IMR-90 (cell line): ENCODE measurements around the gene PPP1CA.

Experiments
- BHLHE40 ChIP-seq: fragments of 150-350 bp; IDR thresholded peaks from 2 replicates; pipeline ENCODE4 v1.6.1; 2016; ENCODE audit warnings: mild to moderate bottlenecking, low read depth, low read length
- CTCF ChIP-seq: conservative IDR thresholded peaks from 2 replicates; pipeline ENCODE4 v1.5.1; 2012; ENCODE audit warnings: mild to moderate bottlenecking, low read depth, low read length, improper control_type of control experiment
- ELK1 ChIP-seq: fragments of 150-350 bp; IDR thresholded peaks from 2 replicates; pipeline ENCODE4 v1.6.1; 2016; ENCODE audit warnings: low read depth, mild to moderate bottlenecking, low read length, moderate library complexity, borderline replicate concordance
- NFE2L2 ChIP-seq: fragments of 150-350 bp; IDR thresholded peaks from 2 replicates; pipeline ENCODE4 v1.6.1; 2016; ENCODE audit warnings: low read depth, mild to moderate bottlenecking, low read length
- POLR2A ChIP-seq: IDR thresholded peaks from 2 replicates; pipeline ENCODE4 v1.6.1; 2012; ENCODE audit warnings: mild to moderate bottlenecking, low read depth, low read length
- RAD21 ChIP-seq: IDR thresholded peaks from 2 replicates; pipeline ENCODE4 v1.6.1; 2012; ENCODE audit warnings: low read length, improper control_type of control experiment
- RCOR1 ChIP-seq: IDR thresholded peaks from 2 replicates; pipeline ENCODE4 v1.6.1; 2012; ENCODE audit warnings: mild to moderate bottlenecking, low read length, improper control_type of control experiment; ENCODE audit not compliant: insufficient replicate concordance
- SMC3 ChIP-seq: fragments of 150-350 bp; IDR thresholded peaks from 2 replicates; pipeline ENCODE4 v1.6.1; 2016; ENCODE audit warnings: low read depth, mild to moderate bottlenecking, antibody characterized with exemption, low read length, moderate library complexity

GRCh38 chr11:67450796-67451657, 49.4 kb upstream of the PPP1CA start:
- TF ChIP-seq POLR2A (no peak), CTCF (no peak), NFE2L2 (no peak), ELK1 (no peak), SMC3 (no peak), RCOR1 (no peak), BHLHE40 (no peak), RAD21 (no peak)
